GM21619 (cell line): Measurements from ENCODE around the gene SIRPA.
A peak's percentile ranks its signal among the peaks of the same experiment; 100 is the strongest.
"Not testable (repeated sequence)": the region's sequence is repeated elsewhere in the genome, so short reads cannot be mapped to it uniquely, and the experiment has no call there.

Source experiments
- ATAC-seq: cut with Tn5 transposase; IDR thresholded peaks from one replicate; pipeline ENCODE4 v1.9.1; 2021; ENCODE audit not compliant: unreplicated experiment

The SIRPA gene

GRCh38 chr20:1906361-1907051, 11.3 kb downstream of the SIRPA start:
- ATAC-seq, result no peak

- no peak for ATAC-seq
These were observed 12.4 kb downstream of the SIRPA start for GRCh38 chr20:1907586-1907985.

GRCh38 chr20:1908191-1908590, 13.0 kb downstream of the SIRPA start:
- ATAC-seq, result no peak

- ATAC-seq, result no peak
These were observed 13.9 kb downstream of the SIRPA start for GRCh38 chr20:1909097-1909496.

GRCh38 chr20:1911536-1911935, 16.3 kb downstream of the SIRPA start:
- ATAC-seq, result no peak

GRCh38 chr20:1912053-1912452, 16.8 kb downstream of the SIRPA start:
- no peak for ATAC-seq

- no peak for ATAC-seq
These were observed 17.4 kb downstream of the SIRPA start for GRCh38 chr20:1912646-1913045.

GRCh38 chr20:1915233-1915632, 20.0 kb downstream of the SIRPA start:
- ATAC-seq, result not testable (repeated sequence)

GRCh38 chr20:1915725-1916124, 20.5 kb downstream of the SIRPA start:
- no peak for ATAC-seq

GRCh38 chr20:1917786-1918185, 22.6 kb downstream of the SIRPA start:
- no peak for ATAC-seq

GRCh38 chr20:1918491-1919165, 23.4 kb downstream of the SIRPA start:
- ATAC-seq, result no peak

- peak; percentile 50 for ATAC-seq
These were observed 25.0 kb downstream of the SIRPA start for GRCh38 chr20:1920252-1920651.

- ATAC-seq, result no peak
These were observed 25.6 kb downstream of the SIRPA start for GRCh38 chr20:1920826-1921225.

GRCh38 chr20:1921985-1922384, 26.8 kb downstream of the SIRPA start:
- ATAC-seq, result not testable (repeated sequence)

GRCh38 chr20:1922786-1923185, 27.6 kb downstream of the SIRPA start:
- ATAC-seq, result no peak

- ATAC-seq, result no peak
These were observed 30.0 kb downstream of the SIRPA start for GRCh38 chr20:1924910-1925861.

- ATAC-seq, result no peak
These were observed 31.0 kb downstream of the SIRPA start for GRCh38 chr20:1926237-1926636.

GRCh38 chr20:1927217-1927616, 32.0 kb downstream of the SIRPA start:
- no peak for ATAC-seq

- no peak for ATAC-seq
These were observed 32.9 kb downstream of the SIRPA start for GRCh38 chr20:1928154-1928553.

- no peak for ATAC-seq
These were observed 33.6 kb downstream of the SIRPA start for GRCh38 chr20:1928782-1929181.

- no peak for ATAC-seq
These were observed 34.3 kb downstream of the SIRPA start for GRCh38 chr20:1929460-1929859.

GRCh38 chr20:1930165-1930564, 35.0 kb downstream of the SIRPA start:
- ATAC-seq, result no peak
